ENCODE measurements around the gene MYF6. TPM values are rescaled to one million over a fixed set of nuclear protein-coding genes. Genes with fewer than 3 reads are reported as not detected.

MYF6 gene
- total RNA-seq, 4 donors from 2014 or later = not detected

- H3K36me3 ChIP-seq = no peaks in the 10 kb centered on the region
- no peak for DNase-seq (ENCODE audit: low spot score in 2 of 2)
- no peak for TF ChIP-seq EP300 (IDR thresholded peaks at IDR 0.05)
- H3K27me3 ChIP-seq = peaks cover 38% of the 10 kb centered on the region
- no peak overlapping the region for H3K27ac ChIP-seq
- WGBS = 25% methylated on average over 49 of the region's 50 CpGs
- no peak overlapping the region for H3K4me3 ChIP-seq
- no peaks in the 10 kb centered on the region for H3K9me3 ChIP-seq
- peaks cover 2% of the 10 kb centered on the region for H3K4me1 ChIP-seq
Observed at GRCh38 chr12:80708259-80708974, 983 bp downstream of the MYF6 start.

- WGBS = 57% methylated on average over 10 of the region's 10 CpGs
- H3K9me3 ChIP-seq = no peaks in the 10 kb centered on the region
- H3K27ac ChIP-seq = no peak overlapping the region
- H3K36me3 ChIP-seq = no peaks in the 10 kb centered on the region
- TF ChIP-seq CTCF (IDR thresholded peaks at IDR 0.05) (no peak), POLR2AphosphoS5 (IDR thresholded peaks at IDR 0.05) (no peak), EP300 (IDR thresholded peaks at IDR 0.05) (no peak), POLR2A (IDR thresholded peaks at IDR 0.05) (no peak)
- H3K27me3 ChIP-seq = peaks cover 44% of the 10 kb centered on the region
- H3K4me3 ChIP-seq = no peak overlapping the region
- no peak for DNase-seq (ENCODE audit: low spot score in 2 of 2)
- peaks cover 2% of the 10 kb centered on the region for H3K4me1 ChIP-seq
Observed at GRCh38 chr12:80708975-80709328, 1.5 kb downstream of the MYF6 start.

- 78% methylated on average over 20 of the region's 20 CpGs for WGBS
- TF ChIP-seq CTCF (IDR thresholded peaks at IDR 0.05) (no peak), POLR2A (IDR thresholded peaks at IDR 0.05) (no peak), POLR2AphosphoS5 (IDR thresholded peaks at IDR 0.05) (no peak), EP300 (IDR thresholded peaks at IDR 0.05) (no peak)
Observed at GRCh38 chr12:80709811-80710726, 2.6 kb downstream of the MYF6 start.

GRCh38 chr12:80710727-80711449 lies 3.5 kb downstream of the MYF6 start:
- DNase-seq (ENCODE audit: low spot score in 2 of 2) = no peak
- no peak overlapping the region for H3K4me3 ChIP-seq
- H3K4me1 ChIP-seq = peaks cover 2% of the 10 kb centered on the region
- H3K27ac ChIP-seq = no peak overlapping the region
- peaks cover 62% of the 10 kb centered on the region for H3K27me3 ChIP-seq
- no peaks in the 10 kb centered on the region for H3K9me3 ChIP-seq
- WGBS = 73% methylated on average over 1 of the region's 1 CpG
- TF ChIP-seq CTCF (IDR thresholded peaks at IDR 0.05) = no peak
- TF ChIP-seq POLR2A (IDR thresholded peaks at IDR 0.05) = no peak
- no peak for TF ChIP-seq EP300 (IDR thresholded peaks at IDR 0.05)
- no peak for TF ChIP-seq POLR2AphosphoS5 (IDR thresholded peaks at IDR 0.05)
- no peaks in the 10 kb centered on the region for H3K36me3 ChIP-seq

More at GRCh38 chr12:80709811-80710726, 2.6 kb downstream of the MYF6 start:
- Histone ChIP-seq H3K27me3 (peaks cover 54% of the 10 kb centered on the region), H3K4me3 (no peak overlapping the region), H3K27ac (no peak overlapping the region), H3K36me3 (no peaks in the 10 kb centered on the region), H3K4me1 (peaks cover 2% of the 10 kb centered on the region), H3K9me3 (no peaks in the 10 kb centered on the region)
- DNase-seq (ENCODE audit: low spot score in 2 of 2) = no peak

- WGBS = 80% methylated on average over 1 of the region's 1 CpG
- no peak for DNase-seq (ENCODE audit: low spot score in 2 of 2)
- TF ChIP-seq EP300 (IDR thresholded peaks at IDR 0.05) (no peak), CTCF (IDR thresholded peaks at IDR 0.05) (no peak), POLR2AphosphoS5 (IDR thresholded peaks at IDR 0.05) (no peak), POLR2A (IDR thresholded peaks at IDR 0.05) (no peak)
- no peaks in the 10 kb centered on the region for H3K36me3 ChIP-seq
- H3K27ac ChIP-seq = no peak overlapping the region
- peaks cover 2% of the 10 kb centered on the region for H3K4me1 ChIP-seq
- H3K27me3 ChIP-seq = peaks cover 72% of the 10 kb centered on the region
- no peak overlapping the region for H3K4me3 ChIP-seq
- no peaks in the 10 kb centered on the region for H3K9me3 ChIP-seq
Observed at GRCh38 chr12:80711866-80712265, 4.4 kb downstream of the MYF6 start.

All from suprapubic skin (tissue), 4 donors.